H9 (cell line): ENCODE results near the gene HAUS6. TPM values are rescaled to one million over a fixed set of nuclear protein-coding genes. Genes with fewer than 3 reads are reported as not detected.

Source experiments
- DNase-seq: peaks from one replicate; pipeline ENCODE4 v3.0.0-alpha.2; 2017
- H2AFZ ChIP-seq: one replicate; pipeline ENCODE4 v1.6.1; 2013; ENCODE audit warnings: mild to moderate bottlenecking, low read length, control low read depth, moderate library complexity
- H2AK5ac ChIP-seq: 2 replicates; pipeline ENCODE4 v1.6.1; 2013; ENCODE audit warnings: low read length, control low read depth, mixed read lengths; ENCODE audit not compliant: insufficient read length
- H2BK120ac ChIP-seq: one replicate; pipeline ENCODE4 v1.6.1; 2013; ENCODE audit warnings: low read depth, mild to moderate bottlenecking, low read length, control low read depth, inconsistent platforms; ENCODE audit not compliant: poor library complexity, severe bottlenecking
- H2BK12ac ChIP-seq: 2 replicates; pipeline ENCODE4 v1.6.1; 2013; ENCODE audit warnings: low read length, control low read depth, mixed read lengths, low read depth; ENCODE audit not compliant: insufficient read length
- H2BK15ac ChIP-seq: 2 replicates; pipeline ENCODE4 v1.6.1; 2013; ENCODE audit warnings: low read depth, low read length, control low read depth
- H2BK20ac ChIP-seq: one replicate; pipeline ENCODE4 v1.6.1; 2013; ENCODE audit warnings: low read depth, mild to moderate bottlenecking, low read length, control low read depth, inconsistent platforms; ENCODE audit not compliant: poor library complexity, severe bottlenecking
- H2BK5ac ChIP-seq: 2 replicates; pipeline ENCODE4 v1.6.1; 2013; ENCODE audit warnings: low read length, control low read depth, mixed read lengths; ENCODE audit not compliant: insufficient read length
- H3K14ac ChIP-seq: 2 replicates; pipeline ENCODE4 v1.6.1; 2013; ENCODE audit warnings: low read length, control low read depth; ENCODE audit not compliant: insufficient read depth
- H3K18ac ChIP-seq: 2 replicates; pipeline ENCODE4 v1.6.1; 2013; ENCODE audit warnings: low read depth, mild to moderate bottlenecking, mixed read lengths, low read length, control low read depth; ENCODE audit not compliant: insufficient read length
- H3K23ac ChIP-seq: 2 replicates; pipeline ENCODE4 v1.6.1; 2013; ENCODE audit warnings: low read length, control low read depth, mixed read lengths, low read depth; ENCODE audit not compliant: insufficient read length
- H3K23me2 ChIP-seq: 2 replicates; pipeline ENCODE4 v1.6.1; 2013; ENCODE audit warnings: low read depth, mild to moderate bottlenecking, mixed read lengths, low read length, control low read depth; ENCODE audit not compliant: insufficient read length, poor library complexity, severe bottlenecking
- H3K27ac ChIP-seq: 2 replicates; pipeline ENCODE4 v1.5.1; 2013; ENCODE audit warnings: low read length, control low read depth, mixed read lengths, low read depth; ENCODE audit not compliant: insufficient read length
- H3K27me3 ChIP-seq: 2 replicates; pipeline ENCODE4 v1.6.1; 2013; ENCODE audit warnings: low read length, control low read depth, inconsistent platforms; ENCODE audit not compliant: insufficient read depth
- H3K4ac ChIP-seq: 2 replicates; pipeline ENCODE4 v1.6.1; 2013; ENCODE audit warnings: low read depth, mild to moderate bottlenecking, control low read depth, inconsistent platforms, low read length, moderate library complexity
- H3K4me1 ChIP-seq: 2 replicates; pipeline ENCODE4 v1.6.1; 2013; ENCODE audit warnings: low read length, control low read depth, inconsistent platforms; ENCODE audit not compliant: insufficient read depth
- H3K4me2 ChIP-seq: 2 replicates; pipeline ENCODE4 v1.6.1; 2013; ENCODE audit warnings: low read length, control low read depth, mixed read lengths; ENCODE audit not compliant: insufficient read length, insufficient read depth
- H3K56ac ChIP-seq: 2 replicates; pipeline ENCODE4 v1.6.1; 2013; ENCODE audit warnings: low read depth, mild to moderate bottlenecking, mixed read lengths, low read length, control low read depth; ENCODE audit not compliant: insufficient read length
- H3K79me1 ChIP-seq: 2 replicates; pipeline ENCODE4 v1.6.1; 2013; ENCODE audit warnings: low read depth, mild to moderate bottlenecking, moderate library complexity, low read length, control low read depth, inconsistent platforms; ENCODE audit not compliant: insufficient read depth, poor library complexity, severe bottlenecking
- H3K79me2 ChIP-seq: 2 replicates; pipeline ENCODE4 v1.6.1; 2013; ENCODE audit warnings: low read length, control low read depth, inconsistent platforms; ENCODE audit not compliant: insufficient read depth
- H3K9ac ChIP-seq: 2 replicates; pipeline ENCODE4 v1.6.1; 2013; ENCODE audit warnings: low read length, control low read depth, mixed read lengths; ENCODE audit not compliant: insufficient read length; ENCODE audit errors: extremely low read depth
- H3K9me3 ChIP-seq: one replicate; pipeline ENCODE4 v1.6.1; 2013; ENCODE audit warnings: low read depth, low read length, inconsistent platforms; ENCODE audit not compliant: control insufficient read depth
- H3T11ph ChIP-seq: one replicate; pipeline ENCODE4 v1.6.1; 2013; ENCODE audit warnings: mild to moderate bottlenecking, low read length, control low read depth, inconsistent platforms
- H4K20me1 ChIP-seq: one replicate; pipeline ENCODE4 v1.6.1; 2013; ENCODE audit not compliant: control insufficient read depth, insufficient read length, insufficient read depth
- H4K5ac ChIP-seq: 2 replicates; pipeline ENCODE4 v1.6.1; 2013; ENCODE audit warnings: low read depth, mild to moderate bottlenecking, mixed read lengths, low read length, control low read depth; ENCODE audit not compliant: insufficient read length
- H4K8ac ChIP-seq: replicated peaks from 2 replicates; pipeline ENCODE4 v1.6.1; 2013; ENCODE audit warnings: low read length, control low read depth, mixed read lengths, low read depth; ENCODE audit not compliant: insufficient read length
- H4K91ac ChIP-seq: 2 replicates; pipeline ENCODE4 v1.6.1; 2013; ENCODE audit warnings: low read depth, mild to moderate bottlenecking, moderate library complexity, mixed read lengths, low read length, control low read depth; ENCODE audit not compliant: insufficient read length
- H3K27ac Mint-ChIP-seq, 3 experiments: 2 replicates in 2 of 3; 3 replicates in 1 of 3; pipeline ENCODE4 v1.8.0; 2020 to 2021; ENCODE audit warnings: mixed read lengths in 3 of 3, mild to moderate bottlenecking in 1 of 3, moderate library complexity in 1 of 3
- H3K27me3 Mint-ChIP-seq: 2 replicates; pipeline ENCODE4 v1.8.0; 2021; ENCODE audit warnings: low read depth, mild to moderate bottlenecking, moderate library complexity, mixed read lengths
- H3K36me3 Mint-ChIP-seq, 3 experiments: 2 replicates in 2 of 3; 3 replicates in 1 of 3; pipeline ENCODE4 v1.8.0; 2020 to 2021; ENCODE audit warnings: low read depth in 3 of 3, mixed read lengths in 3 of 3; ENCODE audit not compliant: insufficient read depth in 1 of 3
- H3K4me1 Mint-ChIP-seq, 2 experiments: 2 replicates each; pipeline ENCODE4 v1.8.0; 2020; ENCODE audit warnings: mixed read lengths in 2 of 2
- H3K4me3 Mint-ChIP-seq, 2 experiments: 2 replicates in 1 of 2; 3 replicates in 1 of 2; pipeline ENCODE4 v1.8.0; 2020 to 2021; ENCODE audit warnings: mild to moderate bottlenecking in 2 of 2, mixed read lengths in 2 of 2, moderate library complexity in 1 of 2
- H3K9me3 Mint-ChIP-seq, 2 experiments: 2 replicates in 1 of 2; 3 replicates in 1 of 2; pipeline ENCODE4 v1.8.0; 2020; ENCODE audit warnings: mild to moderate bottlenecking in 2 of 2, mixed read lengths in 2 of 2, moderate library complexity in 1 of 2
- WGBS: extraction: QIAGEN DNeasy Blood & Tissue Kit; methylation state at CpG from one replicate; pipeline ENCODE4 v1.1.7; 2013; ENCODE audit warnings: missing lambda C conversion rate, low lambda C conversion rate, mixed read lengths; ENCODE audit not compliant: insufficient read length; ENCODE audit errors: extremely low coverage; 5-methylcytosine and 5-hydroxymethylcytosine counted together
- total RNA-seq: library from RNA; stranded (reverse); gene quantifications from 2 replicates; pipeline ENCODE4 v1.2.1, GENCODE V29; 2021
- TF ChIP-seq, protein P1 (sequence below): fragments of 200-600 bp; sonication (generic); conservative IDR thresholded peaks from 3 replicates; pipeline ENCODE4 v1.8.0; 2021; ENCODE audit warnings: antibody characterized with exemption, mild to moderate bottlenecking

Gene HAUS6
- total RNA-seq, 1 experiment from 2014 or later, result 42.3 TPM

- H4K8ac ChIP-seq, result no peak overlapping the region
- Mint-ChIP-seq H3K36me3 (no peaks in the 10 kb centered on the region), H3K4me1 (no peaks in the 10 kb centered on the region), H3K27me3 (no peaks in the 10 kb centered on the region; the same call in 1 of the 2 replicates), H3K4me3 (no peak overlapping the region), H3K9me3 (no peaks in the 10 kb centered on the region), H3K27ac (no peak overlapping the region)
- H3K79me1 ChIP-seq, result no peaks in the 10 kb centered on the region
- H3K27me3 ChIP-seq, result no peaks in the 10 kb centered on the region
- no peaks in the 10 kb centered on the region for H3K23me2 ChIP-seq
- H2BK15ac ChIP-seq, result no peak overlapping the region
- H3K4ac ChIP-seq, result no peak overlapping the region
- no peak overlapping the region for H2BK12ac ChIP-seq
- no peak overlapping the region for H2BK20ac ChIP-seq
- H4K20me1 ChIP-seq, result no peaks in the 10 kb centered on the region
- H4K5ac ChIP-seq, result no peak overlapping the region
- no CpG with 5 or more reads among the region's 5 CpGs for WGBS
- TF ChIP-seq, protein P1, sequence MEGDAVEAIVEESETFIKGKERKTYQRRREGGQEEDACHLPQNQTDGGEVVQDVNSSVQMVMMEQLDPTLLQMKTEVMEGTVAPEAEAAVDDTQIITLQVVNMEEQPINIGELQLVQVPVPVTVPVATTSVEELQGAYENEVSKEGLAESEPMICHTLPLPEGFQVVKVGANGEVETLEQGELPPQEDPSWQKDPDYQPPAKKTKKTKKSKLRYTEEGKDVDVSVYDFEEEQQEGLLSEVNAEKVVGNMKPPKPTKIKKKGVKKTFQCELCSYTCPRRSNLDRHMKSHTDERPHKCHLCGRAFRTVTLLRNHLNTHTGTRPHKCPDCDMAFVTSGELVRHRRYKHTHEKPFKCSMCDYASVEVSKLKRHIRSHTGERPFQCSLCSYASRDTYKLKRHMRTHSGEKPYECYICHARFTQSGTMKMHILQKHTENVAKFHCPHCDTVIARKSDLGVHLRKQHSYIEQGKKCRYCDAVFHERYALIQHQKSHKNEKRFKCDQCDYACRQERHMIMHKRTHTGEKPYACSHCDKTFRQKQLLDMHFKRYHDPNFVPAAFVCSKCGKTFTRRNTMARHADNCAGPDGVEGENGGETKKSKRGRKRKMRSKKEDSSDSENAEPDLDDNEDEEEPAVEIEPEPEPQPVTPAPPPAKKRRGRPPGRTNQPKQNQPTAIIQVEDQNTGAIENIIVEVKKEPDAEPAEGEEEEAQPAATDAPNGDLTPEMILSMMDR, result no peak
- H3K79me2 ChIP-seq, result no peaks in the 10 kb centered on the region
- no peak overlapping the region for H3K23ac ChIP-seq
- H2AFZ ChIP-seq, result no peak overlapping the region
- no peak overlapping the region for H3K18ac ChIP-seq
- no peak overlapping the region for H3K27ac ChIP-seq
- no peak overlapping the region for H3K14ac ChIP-seq
- no peak overlapping the region for H3K56ac ChIP-seq
- no peak overlapping the region for H3K4me2 ChIP-seq
- H4K91ac ChIP-seq, result no peak overlapping the region
- DNase-seq, result no peak
- H2BK5ac ChIP-seq, result no peak overlapping the region
- H3K9ac ChIP-seq, result no peak overlapping the region
- no peak overlapping the region for H2AK5ac ChIP-seq
- no peak overlapping the region for H2BK120ac ChIP-seq
- no peaks in the 10 kb centered on the region for H3K9me3 ChIP-seq
- no peaks in the 10 kb centered on the region for H3K4me1 ChIP-seq
- no peak overlapping the region for H3T11ph ChIP-seq
Observed at GRCh38 chr9:19145881-19146280, 43.2 kb upstream of the HAUS6 start.
